Lung (tissue), 12 donors: Measurements from ENCODE around the gene RAB43. TPM values are rescaled to one million over a fixed set of nuclear protein-coding genes. Genes with fewer than 3 reads are reported as not detected.

ENCODE experiments used
- ATAC-seq: fragments of 200-7000 bp; cut with Tn5 transposase; one replicate; pipeline ENCODE4 v1.9.1; 2020; ENCODE audit warnings: moderate number of reproducible peaks; ENCODE audit not compliant: insufficient read depth, low FRiP score
- DNase-seq, 3 donors: peaks; one replicate each; pipeline ENCODE4 v3.0.0-alpha.2; 2013 to 2017
- H3K27ac ChIP-seq, 2 donors: one replicate each; pipeline ENCODE4 v1.5.1; 2013; ENCODE audit warnings: mild to moderate bottlenecking in 2 of 2, moderate library complexity in 2 of 2, control low read depth in 1 of 2, inconsistent platforms in 1 of 2, low read depth in 1 of 2, low read length in 1 of 2
- H3K27me3 ChIP-seq, 3 donors: one replicate each; pipeline ENCODE4 v1.5.1; 2013; ENCODE audit warnings: low read length in 2 of 3; ENCODE audit not compliant: control insufficient read depth in 3 of 3, insufficient read depth in 3 of 3
- H3K36me3 ChIP-seq, 4 donors: one replicate each; pipeline ENCODE4 v1.5.1; 2013; ENCODE audit warnings: low read length in 4 of 4, mild to moderate bottlenecking in 1 of 4, moderate library complexity in 1 of 4; ENCODE audit not compliant: control insufficient read depth in 4 of 4, insufficient read depth in 4 of 4
- H3K4me1 ChIP-seq, 5 donors: one replicate each; pipeline ENCODE4 v1.5.1; 2013; ENCODE audit warnings: low read length in 5 of 5, mild to moderate bottlenecking in 2 of 5, moderate library complexity in 1 of 5; ENCODE audit not compliant: control insufficient read depth in 5 of 5, insufficient read depth in 5 of 5
- H3K4me3 ChIP-seq: one replicate; pipeline ENCODE4 v1.5.1; 2013; ENCODE audit warnings: mild to moderate bottlenecking, control low read depth, moderate library complexity
- H3K9ac ChIP-seq, 2 donors: one replicate each; pipeline ENCODE4 v1.5.1; 2013; ENCODE audit warnings: low read length in 2 of 2, control low read depth in 1 of 2; ENCODE audit not compliant: insufficient read depth in 1 of 2
- H3K9me3 ChIP-seq, 4 donors: one replicate each; pipeline ENCODE4 v1.5.1; 2013; ENCODE audit warnings: low read length in 3 of 4, mild to moderate bottlenecking in 1 of 4, moderate library complexity in 1 of 4; ENCODE audit not compliant: control insufficient read depth in 4 of 4, insufficient read depth in 3 of 4
- WGBS, 2 donors: extraction: QIAGEN DNeasy Blood & Tissue Kit; methylation state at CpG; one replicate each; pipeline ENCODE4 v1.1.7; 2013; 5-methylcytosine and 5-hydroxymethylcytosine counted together
- polyA plus RNA-seq, 2 donors: library from polyadenylated mRNA; stranded (reverse); fragments of 200-250 nt; gene quantifications; one replicate each; pipeline ENCODE4 v1.2.1, GENCODE V29; 2013
- total RNA-seq, 2 donors: library from RNA; depleted of rRNA in 1 of 2; stranded (reverse); fragments of >200 nt in 1 of 2; gene quantifications; one replicate each; pipeline ENCODE4 v1.2.1, GENCODE V29; 2014 to 2021
- TF ChIP-seq, protein P1 (sequence below): IDR thresholded peaks from 2 replicates; pipeline ENCODE4 v1.5.1; 2012; ENCODE audit warnings: mild to moderate bottlenecking; ENCODE audit errors: control extremely low read depth, extremely low read depth
- donor health status: control.
- donor health status: control.
- donor health status: Bipolar disorder and iron deficiency.
- donor health status: healthy.
- donor health status: DM: yes; HTN: yes; CAD: no.

The RAB43 gene
- total and polyA plus RNA-seq, 4 donors, result 9.4 to 32.6 (median 20.3) TPM

DNA sequence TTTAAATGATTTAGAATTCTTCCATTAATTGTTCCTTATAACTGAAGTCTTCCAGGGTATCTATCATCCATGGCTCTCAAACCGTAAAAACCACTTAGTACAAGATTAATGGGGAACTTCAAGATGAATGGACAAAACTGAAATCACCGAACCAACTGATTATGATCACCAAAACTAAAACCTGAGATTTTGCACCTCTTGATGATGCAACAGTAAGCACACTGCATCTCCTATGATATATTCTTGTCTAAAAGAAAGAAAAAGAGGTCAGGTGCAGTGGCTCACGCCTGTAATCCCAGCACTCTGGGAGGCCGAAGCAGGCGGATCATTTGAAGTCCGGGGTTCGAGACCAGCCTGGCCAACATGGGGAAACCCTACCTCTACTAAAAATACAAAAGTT, 42.9 kb upstream of the RAB43 start:
- Histone ChIP-seq H3K9ac (no peak overlapping the region), H3K9me3 (no peaks in the 10 kb centered on the region), H3K4me3 (no peak overlapping the region), H3K4me1 (peaks cover 1 to 16% (median 11%) of the 10 kb centered on the region in 5 donors), H3K36me3 (peaks cover 7 to 24% (median 16%) of the 10 kb centered on the region in 4 donors), H3K27ac (no peak overlapping the region), H3K27me3 (no peaks in the 10 kb centered on the region)
- ATAC-seq (no peak), DNase-seq (no peak)
- WGBS, 2 donors, result 88% methylated on average over 7 of the region's 7 CpGs
- TF ChIP-seq, protein P1, sequence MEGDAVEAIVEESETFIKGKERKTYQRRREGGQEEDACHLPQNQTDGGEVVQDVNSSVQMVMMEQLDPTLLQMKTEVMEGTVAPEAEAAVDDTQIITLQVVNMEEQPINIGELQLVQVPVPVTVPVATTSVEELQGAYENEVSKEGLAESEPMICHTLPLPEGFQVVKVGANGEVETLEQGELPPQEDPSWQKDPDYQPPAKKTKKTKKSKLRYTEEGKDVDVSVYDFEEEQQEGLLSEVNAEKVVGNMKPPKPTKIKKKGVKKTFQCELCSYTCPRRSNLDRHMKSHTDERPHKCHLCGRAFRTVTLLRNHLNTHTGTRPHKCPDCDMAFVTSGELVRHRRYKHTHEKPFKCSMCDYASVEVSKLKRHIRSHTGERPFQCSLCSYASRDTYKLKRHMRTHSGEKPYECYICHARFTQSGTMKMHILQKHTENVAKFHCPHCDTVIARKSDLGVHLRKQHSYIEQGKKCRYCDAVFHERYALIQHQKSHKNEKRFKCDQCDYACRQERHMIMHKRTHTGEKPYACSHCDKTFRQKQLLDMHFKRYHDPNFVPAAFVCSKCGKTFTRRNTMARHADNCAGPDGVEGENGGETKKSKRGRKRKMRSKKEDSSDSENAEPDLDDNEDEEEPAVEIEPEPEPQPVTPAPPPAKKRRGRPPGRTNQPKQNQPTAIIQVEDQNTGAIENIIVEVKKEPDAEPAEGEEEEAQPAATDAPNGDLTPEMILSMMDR, result no peak

DNA sequence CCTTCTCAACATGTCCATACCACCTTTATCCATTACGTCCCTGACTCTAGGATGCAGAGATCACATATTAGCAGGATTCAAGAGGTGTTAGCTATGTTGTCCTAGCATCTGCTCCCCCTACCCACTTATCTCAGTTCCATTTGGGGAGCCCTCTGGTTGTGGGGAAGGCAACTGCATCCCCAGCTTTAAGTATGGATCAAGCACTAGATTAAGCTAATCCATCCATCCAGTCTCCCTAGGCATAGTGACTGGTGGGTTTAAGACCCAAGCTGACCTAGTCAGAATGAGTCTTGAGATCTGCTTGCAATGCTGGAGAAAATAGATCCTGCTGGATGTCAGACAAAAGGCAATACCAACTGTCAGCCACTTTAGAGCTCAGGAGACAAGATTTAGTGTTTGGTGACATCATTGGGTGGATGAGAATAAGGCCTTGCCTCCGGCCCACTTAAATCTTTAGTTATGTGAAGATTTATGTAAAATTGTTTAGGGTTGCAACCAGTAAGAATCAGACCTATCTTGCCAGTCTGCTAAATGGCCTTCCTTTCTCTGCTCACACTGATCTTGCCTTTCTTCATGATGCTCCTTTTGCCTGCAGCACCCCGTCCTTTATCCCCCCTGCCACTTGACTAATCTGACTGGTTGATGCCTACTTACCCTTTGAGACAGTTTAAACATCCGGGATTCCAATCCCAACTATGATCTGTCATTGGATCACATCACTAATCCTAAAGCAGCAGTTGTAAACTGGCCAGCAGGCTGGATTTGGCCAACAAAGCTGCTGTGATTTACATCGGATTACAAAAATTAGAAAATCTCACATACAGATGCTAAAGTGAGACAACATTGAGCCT, 41.4 kb upstream of the RAB43 start:
- H3K27me3 ChIP-seq, result no peaks in the 10 kb centered on the region
- H3K4me3 ChIP-seq, result no peak overlapping the region
- 73 to 87% methylated on average over 5 of the region's 5 CpGs for WGBS, 2 donors
- no peaks in the 10 kb centered on the region for H3K9me3 ChIP-seq
- ATAC-seq (no peak), DNase-seq (no peak)
- H3K27ac ChIP-seq, result peak overlapping the region in 1 of 2 donors; percentile 27
- H3K36me3 ChIP-seq, result peaks cover 7 to 20% (median 17%) of the 10 kb centered on the region in 4 donors
- TF ChIP-seq, protein P1, result no peak
- H3K4me1 ChIP-seq, result peaks cover 1 to 20% (median 14%) of the 10 kb centered on the region in 5 donors
- H3K9ac ChIP-seq, result peak overlapping the region in 1 of 2 donors; percentile 11

DNA sequence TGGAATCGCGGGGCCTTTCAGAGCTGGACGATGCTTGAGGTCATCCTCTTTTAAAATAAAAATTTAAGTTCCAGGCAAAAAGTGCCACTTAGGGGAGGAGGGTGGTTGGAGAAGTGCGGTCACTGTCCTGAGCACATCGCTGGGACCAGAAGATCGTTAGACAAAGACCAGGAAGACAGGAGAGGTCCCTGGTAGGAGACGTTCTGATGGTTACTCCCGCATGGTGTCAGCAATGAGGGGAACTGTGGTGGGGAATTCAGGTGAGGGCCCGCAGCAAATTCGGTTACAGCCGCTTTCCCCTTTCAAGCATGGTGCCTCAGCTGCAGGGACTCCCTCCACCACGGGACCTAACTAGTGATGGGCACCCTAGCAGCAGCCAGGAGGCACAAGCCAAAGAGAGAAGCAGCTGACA, 40.3 kb upstream of the RAB43 start:
- peaks cover 1 to 20% (median 14%) of the 10 kb centered on the region in 5 donors for H3K4me1 ChIP-seq
- H3K27me3 ChIP-seq, result no peaks in the 10 kb centered on the region
- TF ChIP-seq, protein P1, result no peak
- H3K36me3 ChIP-seq, result peaks cover 7 to 14% (median 13%) of the 10 kb centered on the region in 4 donors
- peak overlapping the region; percentile 94 to 96 for H3K27ac ChIP-seq
- ATAC-seq, result peak; percentile 6
- DNase-seq, result peak in 2 of 3 donors; percentile 20 to 35
- no peaks in the 10 kb centered on the region for H3K9me3 ChIP-seq
- peak overlapping the region; percentile 80 to 98 for H3K9ac ChIP-seq
- 2% methylated on average over 12 of the region's 12 CpGs for WGBS, 2 donors
- H3K4me3 ChIP-seq, result peak overlapping the region; percentile 37
